ENCODE results near the gene RIPOR3. TPM values are rescaled to one million over a fixed set of nuclear protein-coding genes. Genes with fewer than 3 reads are reported as not detected.
"Not testable (repeated sequence)": the region's sequence is repeated elsewhere in the genome, so short reads cannot be mapped to it uniquely, and the experiment has no call there.

The RIPOR3 gene
- total RNA-seq, 6 donors from 2014 or later, result 2.1 to 36.7 (median 5.1) TPM

DNA sequence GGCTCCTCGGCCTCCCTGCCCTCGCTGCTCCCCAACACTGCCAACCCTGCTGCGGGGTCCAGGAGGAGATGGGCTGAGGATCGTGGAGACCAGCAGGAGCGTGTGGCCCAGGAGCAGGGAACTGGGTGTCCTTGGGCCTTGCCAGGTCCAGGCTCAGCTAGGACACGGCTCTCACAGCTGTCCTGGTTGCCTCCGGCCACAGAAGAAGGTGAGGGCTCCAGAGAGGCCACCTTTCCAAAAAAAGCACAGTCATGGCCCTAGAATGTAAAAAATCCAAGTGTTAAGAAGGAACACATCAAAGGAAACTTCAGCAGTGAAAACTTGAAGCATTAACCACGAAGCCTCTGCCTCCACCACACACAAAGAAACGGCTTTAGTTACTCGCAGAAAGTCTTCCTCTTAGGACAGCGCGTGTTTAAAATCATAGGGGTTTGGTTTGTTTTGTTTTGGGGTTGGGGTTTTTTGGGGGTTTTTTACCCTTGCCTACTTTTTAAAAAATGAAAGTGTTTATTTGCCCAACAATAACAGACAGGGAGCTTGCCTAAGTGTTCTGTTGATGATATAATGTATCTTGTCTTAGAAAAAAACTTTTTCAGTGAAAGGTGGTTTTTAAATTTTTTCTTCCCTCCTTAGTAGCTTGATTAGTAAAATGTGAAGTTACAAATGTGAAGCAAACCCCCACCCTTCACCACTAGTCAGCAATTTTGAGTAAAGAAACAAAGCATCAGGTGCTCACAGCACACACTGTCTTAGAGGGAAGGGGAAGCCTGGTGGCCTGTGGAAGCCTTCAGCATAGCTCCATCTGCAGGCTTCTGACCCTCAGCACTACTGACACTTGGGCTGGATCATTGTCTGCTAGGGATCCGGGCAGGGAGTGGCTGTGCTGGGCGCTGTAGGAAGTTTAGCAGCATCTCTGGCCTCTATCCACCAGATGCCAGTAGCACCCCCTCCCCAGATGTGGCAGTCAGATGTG, 121.2 kb downstream of the RIPOR3 start:
- DNase-seq (peak in 1 of 2 donors; percentile 60), ATAC-seq (ENCODE audit: low FRiP score in 2 of 2) (peak; percentile 43 to 51)
- H3K27ac ChIP-seq, result peak overlapping the region; percentile 33 to 64 (median 44)
- 75 to 88% methylated on average over 10 to 14 of the region's 14 CpGs for WGBS, 2 donors
- no peaks in the 10 kb centered on the region for H3K27me3 ChIP-seq
- H3K9me3 ChIP-seq, result no peaks in the 10 kb centered on the region
- peaks cover 32 to 57% (median 42%) of the 10 kb centered on the region in 4 donors for H3K4me1 ChIP-seq
- no peak overlapping the region for H3K4me3 ChIP-seq
- TF ChIP-seq, protein P1, sequence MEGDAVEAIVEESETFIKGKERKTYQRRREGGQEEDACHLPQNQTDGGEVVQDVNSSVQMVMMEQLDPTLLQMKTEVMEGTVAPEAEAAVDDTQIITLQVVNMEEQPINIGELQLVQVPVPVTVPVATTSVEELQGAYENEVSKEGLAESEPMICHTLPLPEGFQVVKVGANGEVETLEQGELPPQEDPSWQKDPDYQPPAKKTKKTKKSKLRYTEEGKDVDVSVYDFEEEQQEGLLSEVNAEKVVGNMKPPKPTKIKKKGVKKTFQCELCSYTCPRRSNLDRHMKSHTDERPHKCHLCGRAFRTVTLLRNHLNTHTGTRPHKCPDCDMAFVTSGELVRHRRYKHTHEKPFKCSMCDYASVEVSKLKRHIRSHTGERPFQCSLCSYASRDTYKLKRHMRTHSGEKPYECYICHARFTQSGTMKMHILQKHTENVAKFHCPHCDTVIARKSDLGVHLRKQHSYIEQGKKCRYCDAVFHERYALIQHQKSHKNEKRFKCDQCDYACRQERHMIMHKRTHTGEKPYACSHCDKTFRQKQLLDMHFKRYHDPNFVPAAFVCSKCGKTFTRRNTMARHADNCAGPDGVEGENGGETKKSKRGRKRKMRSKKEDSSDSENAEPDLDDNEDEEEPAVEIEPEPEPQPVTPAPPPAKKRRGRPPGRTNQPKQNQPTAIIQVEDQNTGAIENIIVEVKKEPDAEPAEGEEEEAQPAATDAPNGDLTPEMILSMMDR (IDR thresholded peaks at IDR 0.05), result peak in 5 of 6 experiments; percentile 14 to 54 (median 30)
- TF ChIP-seq POLR2AphosphoS5 (IDR thresholded peaks at IDR 0.05), result no peak
- H3K36me3 ChIP-seq, result peaks cover 12 to 78% (median 35%) of the 10 kb centered on the region in 4 donors

DNA sequence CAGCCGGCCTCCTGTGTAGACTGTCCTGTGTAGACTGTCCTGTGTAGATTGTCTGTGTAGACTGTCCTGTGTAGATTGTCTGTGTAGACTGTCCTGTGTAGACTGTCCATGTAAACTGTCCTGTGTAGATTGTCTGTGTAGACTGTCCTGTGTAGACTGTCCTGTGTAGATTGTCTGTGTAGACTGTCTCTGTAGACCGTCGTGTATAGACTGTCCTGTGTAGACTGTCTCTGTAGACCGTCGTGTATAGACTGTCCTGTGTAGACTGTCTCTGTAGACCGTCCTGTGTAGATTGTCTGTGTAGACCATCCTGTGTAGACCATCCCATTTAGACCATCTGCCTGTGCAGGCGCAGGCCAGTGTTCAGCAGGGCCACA, 121.9 kb downstream of the RIPOR3 start:
- Histone ChIP-seq H3K27ac (peak overlapping the region in 3 of 4 donors; percentile 43 to 64 (median 46)), H3K4me1 (peaks cover 35 to 62% (median 45%) of the 10 kb centered on the region in 4 donors), H3K36me3 (peaks cover 5 to 78% (median 33%) of the 10 kb centered on the region in 4 donors)
- H3K27me3 ChIP-seq; H3K9me3 ChIP-seq; ATAC-seq (ENCODE audit: low FRiP score in 2 of 2); DNase-seq; H3K4me3 ChIP-seq: not testable (repeated sequence)
- 95% methylated on average over 3 to 7 of the region's 7 CpGs for WGBS, 2 donors

DNA sequence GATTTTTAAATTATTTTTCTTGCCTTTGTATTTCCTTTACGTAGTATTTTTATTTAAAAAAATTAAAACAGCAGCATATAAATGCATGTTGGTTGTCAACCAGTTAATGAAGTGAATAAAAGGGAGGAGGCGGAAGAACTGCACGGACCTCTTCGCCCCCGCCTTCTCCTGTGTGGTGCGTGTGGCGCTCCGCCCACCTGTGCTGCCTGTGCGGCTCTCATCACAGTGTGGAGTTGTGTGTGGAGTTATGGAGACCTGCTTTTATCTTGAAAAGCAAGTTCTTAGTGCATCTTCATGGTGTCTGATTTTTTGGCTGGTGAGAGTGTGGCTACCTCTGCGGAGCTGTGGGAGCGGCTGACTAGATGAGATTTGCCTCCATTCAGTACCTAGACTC, 122.8 kb downstream of the RIPOR3 start:
- Histone ChIP-seq H3K27ac (peak overlapping the region in 1 of 4 donors; percentile 14), H3K27me3 (no peaks in the 10 kb centered on the region), H3K4me3 (no peak overlapping the region), H3K9me3 (no peaks in the 10 kb centered on the region), H3K36me3 (peaks cover 4 to 75% (median 29%) of the 10 kb centered on the region in 4 donors), H3K4me1 (peaks cover 37 to 58% (median 43%) of the 10 kb centered on the region in 4 donors)
- 73 to 78% methylated on average over 11 of the region's 11 CpGs for WGBS, 2 donors
- DNase-seq, result no peak
- TF ChIP-seq, protein P1 (IDR thresholded peaks at IDR 0.05), result no peak
- TF ChIP-seq POLR2AphosphoS5 (IDR thresholded peaks at IDR 0.05), result no peak
- TF ChIP-seq POLR2A (IDR thresholded peaks at IDR 0.05), result no peak
- TF ChIP-seq EP300 (IDR thresholded peaks at IDR 0.05), result no peak
- ATAC-seq (ENCODE audit: low FRiP score in 2 of 2), result no peak

DNA sequence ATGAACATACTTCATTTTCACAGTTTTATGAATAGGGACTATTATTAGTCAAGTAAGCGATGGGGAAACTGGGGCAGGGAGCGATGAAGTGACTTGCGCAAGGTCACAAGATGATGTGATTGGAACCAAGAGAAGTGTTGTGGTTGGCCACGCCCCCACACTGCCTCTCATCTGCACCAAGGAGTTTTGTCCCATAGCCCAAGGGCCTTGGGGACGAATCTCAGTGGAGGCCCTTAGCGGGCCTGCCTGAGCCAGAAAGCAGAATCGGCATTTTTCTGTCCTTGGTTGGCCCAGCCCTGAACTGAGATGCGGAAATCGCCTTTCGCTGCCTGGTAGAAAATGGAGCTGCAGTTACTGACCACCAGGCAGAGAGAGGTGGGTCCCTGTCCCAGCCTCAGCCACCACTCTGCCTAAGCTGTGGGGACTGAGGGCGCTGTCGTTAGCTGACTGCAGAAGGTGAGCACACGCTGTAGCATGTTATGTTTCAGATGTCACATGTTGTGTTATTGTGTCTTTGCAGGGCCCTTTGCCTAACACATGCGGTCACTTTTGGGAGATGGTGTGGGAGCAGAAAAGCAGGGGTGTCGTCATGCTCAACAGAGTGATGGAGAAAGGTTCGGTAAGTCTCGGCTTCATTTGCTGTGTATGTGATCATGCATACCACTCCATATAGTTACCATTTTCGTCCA, 123.3 kb downstream of the RIPOR3 start:
- Histone ChIP-seq H3K27me3 (no peaks in the 10 kb centered on the region), H3K4me1 (peaks cover 35 to 58% (median 40%) of the 10 kb centered on the region in 4 donors), H3K27ac (peak overlapping the region in 2 of 4 donors; percentile 11 to 18), H3K36me3 (peaks cover 4 to 80% (median 29%) of the 10 kb centered on the region in 4 donors), H3K9me3 (no peaks in the 10 kb centered on the region), H3K4me3 (no peak overlapping the region)
- TF ChIP-seq, protein P1 (IDR thresholded peaks at IDR 0.05), result no peak
- no peak for TF ChIP-seq POLR2AphosphoS5 (IDR thresholded peaks at IDR 0.05)
- no peak for TF ChIP-seq POLR2A (IDR thresholded peaks at IDR 0.05)
- peak in 1 of 4 donors; percentile 51 for TF ChIP-seq EP300 (IDR thresholded peaks at IDR 0.05)
- 83 to 95% methylated on average over 18 of the region's 18 CpGs for WGBS, 2 donors
- ATAC-seq (ENCODE audit: low FRiP score in 2 of 2), result peak in 1 of 2 donors; percentile 34
- peak in 1 of 2 donors; percentile 70 for DNase-seq

DNA sequence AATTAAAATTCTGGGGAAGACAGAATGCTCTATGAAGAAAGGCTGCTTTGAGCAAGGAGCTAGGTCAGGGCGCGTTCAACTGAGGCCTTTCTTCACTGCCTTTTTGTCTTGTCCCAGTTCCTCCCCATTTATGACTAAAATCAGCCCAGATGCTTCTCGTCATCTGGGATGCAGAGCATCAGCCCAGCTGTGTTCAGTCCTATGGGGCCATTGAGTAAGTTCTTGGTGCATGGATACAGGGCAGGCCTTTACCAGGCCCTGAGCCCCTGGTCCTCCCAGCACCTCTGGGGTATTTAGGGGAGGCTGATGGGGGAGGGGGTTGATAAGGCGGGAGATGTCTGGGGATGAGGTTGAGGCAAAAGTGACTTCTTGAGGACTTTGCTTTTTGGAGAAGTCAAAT, 125.5 kb downstream of the RIPOR3 start:
- TF ChIP-seq EP300 (IDR thresholded peaks at IDR 0.05), result no peak
- no peak for TF ChIP-seq POLR2AphosphoS5 (IDR thresholded peaks at IDR 0.05)
- TF ChIP-seq, protein P1 (IDR thresholded peaks at IDR 0.05), result no peak
- no peak for TF ChIP-seq POLR2A (IDR thresholded peaks at IDR 0.05)
- Histone ChIP-seq H3K27me3 (no peaks in the 10 kb centered on the region), H3K9me3 (no peaks in the 10 kb centered on the region), H3K4me1 (peaks cover 29 to 58% (median 45%) of the 10 kb centered on the region in 4 donors), H3K36me3 (peaks cover 9 to 86% (median 37%) of the 10 kb centered on the region in 4 donors), H3K27ac (peak overlapping the region in 1 of 4 donors; percentile 43), H3K4me3 (no peak overlapping the region)
- 86 to 95% methylated on average over 4 of the region's 4 CpGs for WGBS, 2 donors
- DNase-seq, result no peak
- no peak for ATAC-seq (ENCODE audit: low FRiP score in 2 of 2)
